Right lobe of liver (tissue), 4 donors: Measurements from ENCODE around the gene BUD23.

Experiments used
- CTCF ChIP-seq, 4 donors: fragments of 200-600 bp in 3 of 4; fragments of 450-650 bp in 1 of 4; IDR thresholded peaks; one replicate each; pipeline versions ENCODE4 v1.5.1 to v1.8.0; 2016 to 2022; ENCODE audit warnings: antibody characterized with exemption in 4 of 4, mild to moderate bottlenecking in 2 of 4
- POLR2A ChIP-seq: fragments of 450-650 bp; IDR thresholded peaks from one replicate; pipeline ENCODE4 v1.6.1; 2017; ENCODE audit warnings: antibody characterized with exemption, mild to moderate bottlenecking
- donor health status: DM: no; HTN: no; CAD: no.
- donor health status: DM: no; HTN: no; CAD: no.
- donor health status: DM: no; HTN: yes; CAD: no.

- TF ChIP-seq CTCF (IDR thresholded peaks at IDR 0.05): peak in 2 of 4 donors; percentile 10 to 18
- peak; percentile 74 for TF ChIP-seq POLR2A
Measured at GRCh38 chr7:73683056-73683787, at the start of gene BUD23, which contains the start of gene DNAJC30.
